Neuronal stem cell (in vitro differentiated cells): ENCODE data around the gene ATP1A2.

Source experiments
- DNase-seq: peaks from one replicate; pipeline ENCODE4 v3.0.0-alpha.2; 2013; ENCODE audit warnings: low spot score
- H2AFZ ChIP-seq: one replicate; pipeline ENCODE4 v1.6.1; 2013; ENCODE audit warnings: mild to moderate bottlenecking, low read length, inconsistent platforms
- H2AK5ac ChIP-seq: 2 replicates; pipeline ENCODE4 v1.6.1; 2013; ENCODE audit warnings: low read depth, mild to moderate bottlenecking, inconsistent platforms, low read length, moderate library complexity, mixed read lengths
- H2BK120ac ChIP-seq: 2 replicates; pipeline ENCODE4 v1.6.1; 2013; ENCODE audit warnings: low read depth, mild to moderate bottlenecking, inconsistent platforms, low read length, moderate library complexity, mixed read lengths
- H2BK12ac ChIP-seq: one replicate; pipeline ENCODE4 v1.6.1; 2013; ENCODE audit warnings: low read length, inconsistent platforms
- H2BK15ac ChIP-seq: 2 replicates; pipeline ENCODE4 v1.6.1; 2013; ENCODE audit warnings: mild to moderate bottlenecking, low read length, inconsistent platforms, mixed read lengths
- H2BK5ac ChIP-seq: one replicate; pipeline ENCODE4 v1.6.1; 2013; ENCODE audit warnings: inconsistent platforms, mild to moderate bottlenecking, low read length, moderate library complexity
- H3K14ac ChIP-seq: one replicate; pipeline ENCODE4 v1.6.1; 2013; ENCODE audit warnings: low read length, inconsistent platforms
- H3K18ac ChIP-seq: 2 replicates; pipeline ENCODE4 v1.6.1; 2013; ENCODE audit warnings: low read length, inconsistent platforms
- H3K23ac ChIP-seq: 2 replicates; pipeline ENCODE4 v1.6.1; 2013; ENCODE audit warnings: low read depth, mild to moderate bottlenecking, mixed read lengths, low read length, inconsistent platforms; ENCODE audit not compliant: poor library complexity
- H3K27ac ChIP-seq: replicated peaks from 3 replicates; pipeline ENCODE4 v1.5.1; 2013; ENCODE audit warnings: low read length, inconsistent platforms
- H3K27me3 ChIP-seq, 3 experiments: 2 replicates each; pipeline ENCODE4 v1.6.1; 2013; ENCODE audit warnings: low read length in 3 of 3, mild to moderate bottlenecking in 2 of 3, inconsistent platforms in 1 of 3, low read depth in 1 of 3, mixed read lengths in 1 of 3, moderate library complexity in 1 of 3; ENCODE audit not compliant: control insufficient read depth in 3 of 3, insufficient read depth in 3 of 3
- H3K36me3 ChIP-seq, 2 donors: replicated peaks in 1 of 2; 2 replicates each; pipeline ENCODE4 v1.6.1; 2013; ENCODE audit warnings: low read length in 2 of 2; ENCODE audit not compliant: control insufficient read depth in 2 of 2, insufficient read depth in 2 of 2
- H3K4ac ChIP-seq: 2 replicates; pipeline ENCODE4 v1.6.1; 2013; ENCODE audit warnings: inconsistent platforms, mild to moderate bottlenecking, low read length, moderate library complexity
- H3K4me1 ChIP-seq, 2 donors: 1 replicate in 1 of 2; 2 replicates in 1 of 2; pipeline ENCODE4 v1.6.1; 2013; ENCODE audit warnings: low read length in 2 of 2, low read depth in 1 of 2; ENCODE audit not compliant: control insufficient read depth in 2 of 2, insufficient read depth in 1 of 2
- H3K4me2 ChIP-seq: one replicate; pipeline ENCODE4 v1.6.1; 2013; ENCODE audit warnings: mild to moderate bottlenecking, low read length, inconsistent platforms; ENCODE audit not compliant: insufficient read depth, poor library complexity, severe bottlenecking
- H3K4me3 ChIP-seq, 2 donors: 2 replicates each; pipeline ENCODE4 v1.5.1; 2013; ENCODE audit warnings: low read length in 2 of 2, mild to moderate bottlenecking in 2 of 2, inconsistent platforms in 1 of 2, moderate library complexity in 1 of 2
- H3K79me1 ChIP-seq: one replicate; pipeline ENCODE4 v1.6.1; 2013; ENCODE audit warnings: low read depth, mild to moderate bottlenecking, inconsistent platforms, low read length, moderate library complexity
- H3K9ac ChIP-seq: one replicate; pipeline ENCODE4 v1.6.1; 2013; ENCODE audit warnings: mild to moderate bottlenecking, low read depth, low read length, inconsistent platforms; ENCODE audit not compliant: poor library complexity
- H3K9me3 ChIP-seq, 2 donors: replicated peaks in 1 of 2; 2 replicates each; pipeline versions ENCODE3 to v1.6.1; 2013; ENCODE audit warnings: low read length in 2 of 2, mild to moderate bottlenecking in 2 of 2, inconsistent platforms in 1 of 2, low read depth in 1 of 2, mixed read lengths in 1 of 2, moderate library complexity in 1 of 2; ENCODE audit not compliant: control insufficient read depth in 2 of 2, insufficient read depth in 1 of 2
- H4K8ac ChIP-seq: one replicate; pipeline ENCODE4 v1.6.1; 2013; ENCODE audit warnings: low read depth, mild to moderate bottlenecking, inconsistent platforms, low read length, moderate library complexity
- H4K91ac ChIP-seq: one replicate; pipeline ENCODE4 v1.6.1; 2013; ENCODE audit warnings: low read length, low read depth, mild to moderate bottlenecking, inconsistent platforms; ENCODE audit not compliant: poor library complexity
- WGBS, 2 donors: extraction: QIAGEN DNeasy Blood & Tissue Kit; methylation state at CpG; one replicate each; pipeline ENCODE4 v1.1.7; 2013; ENCODE audit warnings: missing lambda C conversion rate in 2 of 2, mixed read lengths in 1 of 2; ENCODE audit not compliant: insufficient read length in 2 of 2, insufficient replicate concordance in 1 of 2; ENCODE audit errors: extremely low coverage in 2 of 2; 5-methylcytosine and 5-hydroxymethylcytosine counted together

ATP1A2 gene

GRCh38 chr1:160128636-160129035 lies 13.1 kb downstream of the ATP1A2 start:
- no peak overlapping the region for H2BK15ac ChIP-seq
- H2AFZ ChIP-seq, result no peak overlapping the region
- H3K27ac ChIP-seq, result no peak overlapping the region
- WGBS, 2 donors, result no CpG with 5 or more reads among the region's 18 CpGs
- no peak overlapping the region for H2BK12ac ChIP-seq
- H3K79me1 ChIP-seq, result peaks cover 5% of the 10 kb centered on the region
- H2AK5ac ChIP-seq, result no peak overlapping the region
- H2BK120ac ChIP-seq, result no peak overlapping the region
- no peak overlapping the region for H3K9ac ChIP-seq
- no peak overlapping the region for H3K14ac ChIP-seq
- no peak overlapping the region for H4K8ac ChIP-seq
- H3K18ac ChIP-seq, result no peak overlapping the region
- no peak overlapping the region for H3K4ac ChIP-seq
- no peak overlapping the region for H3K23ac ChIP-seq
- DNase-seq, result no peak
- no peaks in the 10 kb centered on the region for H3K27me3 ChIP-seq
- peaks cover 4 to 72% of the 10 kb centered on the region in 2 donors for H3K36me3 ChIP-seq
- no peak overlapping the region for H4K91ac ChIP-seq
- H3K4me1 ChIP-seq, result peaks cover 0 to 6% of the 10 kb centered on the region in 2 donors
- no peaks in the 10 kb centered on the region for H3K9me3 ChIP-seq
- H3K4me3 ChIP-seq, result no peak overlapping the region
- H2BK5ac ChIP-seq, result no peak overlapping the region
- no peak overlapping the region for H3K4me2 ChIP-seq

GRCh38 chr1:160129046-160129445 lies 13.5 kb downstream of the ATP1A2 start:
- Histone ChIP-seq H3K18ac (no peak overlapping the region), H3K79me1 (peaks cover 5% of the 10 kb centered on the region), H3K4me3 (no peak overlapping the region), H2AK5ac (no peak overlapping the region), H3K4me2 (no peak overlapping the region), H2BK15ac (no peak overlapping the region), H3K36me3 (peaks cover 4 to 72% of the 10 kb centered on the region in 2 donors), H4K8ac (no peak overlapping the region), H3K14ac (no peak overlapping the region), H3K9me3 (no peaks in the 10 kb centered on the region), H4K91ac (no peak overlapping the region), H3K23ac (no peak overlapping the region), H2BK5ac (no peak overlapping the region), H3K4ac (no peak overlapping the region), H3K9ac (no peak overlapping the region), H2BK120ac (no peak overlapping the region), H3K4me1 (peaks cover 0 to 6% of the 10 kb centered on the region in 2 donors), H2BK12ac (no peak overlapping the region), H2AFZ (no peak overlapping the region), H3K27ac (no peak overlapping the region), H3K27me3 (no peaks in the 10 kb centered on the region)
- no CpG with 5 or more reads among the region's 5 CpGs for WGBS, 2 donors
- DNase-seq, result no peak

- Histone ChIP-seq H3K18ac (no peak overlapping the region), H4K8ac (no peak overlapping the region), H3K79me1 (peaks cover 3% of the 10 kb centered on the region), H3K27me3 (no peaks in the 10 kb centered on the region), H2BK5ac (no peak overlapping the region), H2AK5ac (no peak overlapping the region), H3K4ac (no peak overlapping the region), H2BK12ac (no peak overlapping the region), H3K14ac (no peak overlapping the region), H4K91ac (no peak overlapping the region), H2AFZ (no peak overlapping the region), H2BK120ac (no peak overlapping the region), H3K9ac (no peak overlapping the region), H3K36me3 (peaks cover 4 to 70% of the 10 kb centered on the region in 2 donors), H3K4me3 (no peak overlapping the region), H2BK15ac (no peak overlapping the region), H3K4me1 (peaks cover 0 to 4% of the 10 kb centered on the region in 2 donors), H3K27ac (no peak overlapping the region), H3K23ac (no peak overlapping the region), H3K4me2 (no peak overlapping the region), H3K9me3 (no peaks in the 10 kb centered on the region)
- no CpG with 5 or more reads among the region's 3 CpGs for WGBS, 2 donors
- no peak for DNase-seq
Observed at GRCh38 chr1:160129558-160129957, 14.0 kb downstream of the ATP1A2 start.

GRCh38 chr1:160129966-160130365 lies 14.4 kb downstream of the ATP1A2 start:
- H3K4ac ChIP-seq, result no peak overlapping the region
- H4K8ac ChIP-seq, result no peak overlapping the region
- WGBS, 2 donors, result no CpG with 5 or more reads among the region's 11 CpGs
- no peak overlapping the region for H2BK5ac ChIP-seq
- H2BK15ac ChIP-seq, result no peak overlapping the region
- no peaks in the 10 kb centered on the region for H3K9me3 ChIP-seq
- no peak overlapping the region for H2BK120ac ChIP-seq
- H3K27ac ChIP-seq, result no peak overlapping the region
- H3K9ac ChIP-seq, result no peak overlapping the region
- peaks cover 4 to 69% of the 10 kb centered on the region in 2 donors for H3K36me3 ChIP-seq
- H3K23ac ChIP-seq, result no peak overlapping the region
- no peak overlapping the region for H4K91ac ChIP-seq
- no peaks in the 10 kb centered on the region for H3K27me3 ChIP-seq
- DNase-seq, result no peak
- H3K18ac ChIP-seq, result no peak overlapping the region
- H3K4me1 ChIP-seq, result no peaks in the 10 kb centered on the region
- H3K4me2 ChIP-seq, result no peak overlapping the region
- no peak overlapping the region for H3K14ac ChIP-seq
- H2AFZ ChIP-seq, result no peak overlapping the region
- no peak overlapping the region for H2BK12ac ChIP-seq
- H2AK5ac ChIP-seq, result no peak overlapping the region
- peaks cover 3% of the 10 kb centered on the region for H3K79me1 ChIP-seq
- no peak overlapping the region for H3K4me3 ChIP-seq
